ENCODE results near the gene ACTA2. TPM values are rescaled to one million over a fixed set of nuclear protein-coding genes. Genes with fewer than 3 reads are reported as not detected.

Gene ACTA2
- total RNA-seq, 1 experiment from 2014 or later: 2.4 TPM

DNA sequence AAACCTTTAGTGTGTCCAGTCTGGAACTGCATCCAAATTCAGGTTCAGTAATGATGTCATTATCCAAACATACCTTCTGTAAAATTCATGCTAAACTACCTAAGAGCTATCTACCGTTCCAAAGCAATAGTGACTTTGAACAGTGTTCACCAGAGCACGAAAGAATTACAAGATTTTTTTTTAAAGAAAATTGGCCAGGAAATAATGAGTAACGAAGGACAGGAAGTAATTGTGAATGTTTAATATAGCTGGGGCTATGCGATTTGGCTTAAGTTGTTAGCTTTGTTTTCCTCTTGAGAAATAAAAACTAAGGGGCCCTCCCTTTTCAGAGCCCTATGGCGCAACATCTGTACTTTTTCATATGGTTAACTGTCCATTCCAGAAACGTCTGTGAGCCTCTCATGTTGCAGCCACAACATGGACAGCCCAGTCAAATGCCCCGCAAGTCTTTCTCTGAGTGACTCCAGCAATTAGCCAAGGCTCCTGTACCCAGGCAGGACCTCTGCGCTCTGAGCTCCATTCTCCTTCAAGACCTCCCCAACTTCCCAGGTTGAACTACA lies 37.3 kb upstream of the ACTA2 start:
- 0 out of 5 replicates have a peak, but pooled peaks cover 0 to 2% of the 10 kb centered on the region in 2 experiments for H3K9me3 Mint-ChIP-seq
- Histone ChIP-seq H3K23ac (ENCODE audit: insufficient read length, low read depth, low read length) (no peak overlapping the region), H3K14ac (ENCODE audit: insufficient read depth, low read length) (no peak overlapping the region), H2BK5ac (ENCODE audit: insufficient read length, low read length) (no peak overlapping the region), H3K18ac (ENCODE audit: insufficient read length, low read depth, low read length) (no peak overlapping the region), H2AFZ (ENCODE audit: low read length) (no peak overlapping the region), H3K9me3 (ENCODE audit: control insufficient read depth, low read depth, low read length) (no peaks in the 10 kb centered on the region), H3K27ac (ENCODE audit: insufficient read length, low read depth, low read length) (no peak overlapping the region), H4K20me1 (ENCODE audit: control insufficient read depth, insufficient read depth, insufficient read length) (no peaks in the 10 kb centered on the region), H3K27me3 (ENCODE audit: insufficient read depth, low read length) (no peaks in the 10 kb centered on the region; the same call in 1 of the 2 replicates), H3K4me2 (ENCODE audit: insufficient read depth, insufficient read length, low read length) (peak overlapping the region; percentile 44), H3K4ac (ENCODE audit: low read depth, low read length) (no peak overlapping the region), H3T11ph (ENCODE audit: low read length) (no peak overlapping the region), H4K91ac (ENCODE audit: insufficient read length, low read depth, low read length) (no peak overlapping the region), H2BK15ac (ENCODE audit: low read depth, low read length) (no peak overlapping the region), H4K8ac (replicated peaks; ENCODE audit: insufficient read length, low read depth, low read length) (no peak overlapping the region), H3K56ac (ENCODE audit: insufficient read length, low read depth, low read length) (no peak overlapping the region), H3K79me1 (ENCODE audit: insufficient read depth, low read depth, low read length, poor library complexity, severe bottlenecking) (no peaks in the 10 kb centered on the region), H4K5ac (ENCODE audit: insufficient read length, low read depth, low read length) (no peak overlapping the region), H2BK12ac (ENCODE audit: insufficient read length, low read depth, low read length) (no peak overlapping the region), H2AK5ac (ENCODE audit: insufficient read length, low read length) (no peak overlapping the region), H2BK120ac (ENCODE audit: low read depth, low read length, poor library complexity, severe bottlenecking) (no peak overlapping the region), H3K4me1 (ENCODE audit: insufficient read depth, low read length) (no peaks in the 10 kb centered on the region), H3K9ac (ENCODE audit: extremely low read depth, insufficient read length, low read length) (no peak overlapping the region), H3K23me2 (ENCODE audit: insufficient read length, low read depth, low read length, poor library complexity, severe bottlenecking) (peaks cover 18% of the 10 kb centered on the region), H3K79me2 (ENCODE audit: insufficient read depth, low read length) (no peaks in the 10 kb centered on the region), H2BK20ac (ENCODE audit: low read depth, low read length, poor library complexity, severe bottlenecking) (no peak overlapping the region)
- no peak overlapping the region for H3K27ac Mint-ChIP-seq
- H3K27me3 Mint-ChIP-seq (ENCODE audit: low read depth): peaks cover 42% of the 10 kb centered on the region
- no peak for DNase-seq
- no CpG with 5 or more reads among the region's 8 CpGs for WGBS (ENCODE audit: extremely low coverage, insufficient read length, low lambda C conversion rate)
- TF ChIP-seq, protein P1, sequence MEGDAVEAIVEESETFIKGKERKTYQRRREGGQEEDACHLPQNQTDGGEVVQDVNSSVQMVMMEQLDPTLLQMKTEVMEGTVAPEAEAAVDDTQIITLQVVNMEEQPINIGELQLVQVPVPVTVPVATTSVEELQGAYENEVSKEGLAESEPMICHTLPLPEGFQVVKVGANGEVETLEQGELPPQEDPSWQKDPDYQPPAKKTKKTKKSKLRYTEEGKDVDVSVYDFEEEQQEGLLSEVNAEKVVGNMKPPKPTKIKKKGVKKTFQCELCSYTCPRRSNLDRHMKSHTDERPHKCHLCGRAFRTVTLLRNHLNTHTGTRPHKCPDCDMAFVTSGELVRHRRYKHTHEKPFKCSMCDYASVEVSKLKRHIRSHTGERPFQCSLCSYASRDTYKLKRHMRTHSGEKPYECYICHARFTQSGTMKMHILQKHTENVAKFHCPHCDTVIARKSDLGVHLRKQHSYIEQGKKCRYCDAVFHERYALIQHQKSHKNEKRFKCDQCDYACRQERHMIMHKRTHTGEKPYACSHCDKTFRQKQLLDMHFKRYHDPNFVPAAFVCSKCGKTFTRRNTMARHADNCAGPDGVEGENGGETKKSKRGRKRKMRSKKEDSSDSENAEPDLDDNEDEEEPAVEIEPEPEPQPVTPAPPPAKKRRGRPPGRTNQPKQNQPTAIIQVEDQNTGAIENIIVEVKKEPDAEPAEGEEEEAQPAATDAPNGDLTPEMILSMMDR (conservative IDR thresholded peaks at IDR 0.05): no peak
- no peaks in the 10 kb centered on the region; a peak in 1 of 7 replicates for H3K36me3 Mint-ChIP-seq (ENCODE audit: insufficient read depth in 1 of 3, low read depth in 3 of 3)
- H3K4me3 Mint-ChIP-seq: peak overlapping the region; percentile 86 to 90
- H3K4me1 Mint-ChIP-seq: peaks cover 28 to 29% of the 10 kb centered on the region in 2 experiments
